GM12872 (cell line): ENCODE measurements around the gene NCKAP1.

ENCODE experiments used
- TF ChIP-seq, protein P1 (sequence below): IDR thresholded peaks from 3 replicates; pipeline ENCODE4 v1.5.1; 2011; ENCODE audit warnings: low read depth, mild to moderate bottlenecking, low read length, moderate library complexity; ENCODE audit not compliant: insufficient read depth

The NCKAP1 gene

DNA sequence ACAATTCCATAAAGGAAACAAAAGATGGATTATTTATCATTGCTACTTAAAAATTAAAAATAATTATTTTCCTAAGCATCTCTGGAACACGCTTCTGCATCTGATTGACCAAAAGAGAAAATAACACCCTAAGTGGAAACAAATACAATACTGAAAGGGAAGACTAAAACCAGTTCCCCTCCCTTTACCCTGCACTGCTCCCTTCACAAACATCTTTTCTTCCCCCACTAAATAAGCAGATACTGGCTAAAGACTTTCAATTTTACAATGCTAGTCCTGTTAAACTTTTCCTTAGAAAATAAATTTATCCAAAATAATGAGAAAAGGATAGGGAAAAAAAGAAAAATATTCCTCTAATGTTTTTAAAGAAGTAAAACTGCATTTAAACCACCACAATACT, 4.3 kb downstream of the NCKAP1 start:
- TF ChIP-seq, protein P1, sequence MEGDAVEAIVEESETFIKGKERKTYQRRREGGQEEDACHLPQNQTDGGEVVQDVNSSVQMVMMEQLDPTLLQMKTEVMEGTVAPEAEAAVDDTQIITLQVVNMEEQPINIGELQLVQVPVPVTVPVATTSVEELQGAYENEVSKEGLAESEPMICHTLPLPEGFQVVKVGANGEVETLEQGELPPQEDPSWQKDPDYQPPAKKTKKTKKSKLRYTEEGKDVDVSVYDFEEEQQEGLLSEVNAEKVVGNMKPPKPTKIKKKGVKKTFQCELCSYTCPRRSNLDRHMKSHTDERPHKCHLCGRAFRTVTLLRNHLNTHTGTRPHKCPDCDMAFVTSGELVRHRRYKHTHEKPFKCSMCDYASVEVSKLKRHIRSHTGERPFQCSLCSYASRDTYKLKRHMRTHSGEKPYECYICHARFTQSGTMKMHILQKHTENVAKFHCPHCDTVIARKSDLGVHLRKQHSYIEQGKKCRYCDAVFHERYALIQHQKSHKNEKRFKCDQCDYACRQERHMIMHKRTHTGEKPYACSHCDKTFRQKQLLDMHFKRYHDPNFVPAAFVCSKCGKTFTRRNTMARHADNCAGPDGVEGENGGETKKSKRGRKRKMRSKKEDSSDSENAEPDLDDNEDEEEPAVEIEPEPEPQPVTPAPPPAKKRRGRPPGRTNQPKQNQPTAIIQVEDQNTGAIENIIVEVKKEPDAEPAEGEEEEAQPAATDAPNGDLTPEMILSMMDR, result no peak

DNA sequence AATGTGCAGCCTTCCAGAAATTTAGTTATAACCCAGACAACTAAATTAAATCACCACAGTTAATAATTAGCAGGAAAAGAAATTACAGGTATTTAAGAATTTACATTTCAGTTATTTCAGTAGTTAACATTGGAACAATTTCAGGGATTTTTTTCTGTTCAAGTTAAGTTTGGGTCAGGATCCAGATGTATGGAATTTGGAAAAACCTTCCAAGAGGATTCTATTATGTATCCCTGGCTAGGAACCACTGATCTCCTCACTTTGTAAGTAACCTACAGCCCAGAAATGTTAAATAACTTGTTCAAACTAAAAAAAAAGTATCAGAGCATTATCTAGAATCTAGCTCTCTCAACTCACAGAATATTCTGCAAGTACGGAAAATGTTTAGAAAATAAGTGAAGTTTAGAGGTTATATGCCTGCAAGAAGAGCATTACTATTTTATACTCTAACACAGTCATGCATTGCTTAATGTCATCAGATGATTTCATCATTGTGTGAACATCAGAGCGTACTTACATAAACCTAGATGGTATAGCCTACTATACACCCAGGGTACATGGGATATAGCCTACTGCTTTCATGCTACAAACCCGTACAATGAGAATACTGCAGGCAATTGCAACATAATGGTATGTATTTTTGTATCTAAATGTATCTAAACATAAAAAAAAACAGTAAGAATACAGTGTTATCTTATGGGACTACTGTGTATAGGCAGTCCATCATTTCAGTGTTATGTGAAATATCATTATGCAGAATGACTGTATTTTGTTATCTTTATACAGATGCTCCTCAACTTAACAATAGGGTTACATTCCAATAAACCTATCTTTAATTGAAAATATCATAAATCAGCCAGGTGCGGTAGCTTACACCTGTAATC, 6.1 kb downstream of the NCKAP1 start:
- TF ChIP-seq, protein P1, result no peak

DNA sequence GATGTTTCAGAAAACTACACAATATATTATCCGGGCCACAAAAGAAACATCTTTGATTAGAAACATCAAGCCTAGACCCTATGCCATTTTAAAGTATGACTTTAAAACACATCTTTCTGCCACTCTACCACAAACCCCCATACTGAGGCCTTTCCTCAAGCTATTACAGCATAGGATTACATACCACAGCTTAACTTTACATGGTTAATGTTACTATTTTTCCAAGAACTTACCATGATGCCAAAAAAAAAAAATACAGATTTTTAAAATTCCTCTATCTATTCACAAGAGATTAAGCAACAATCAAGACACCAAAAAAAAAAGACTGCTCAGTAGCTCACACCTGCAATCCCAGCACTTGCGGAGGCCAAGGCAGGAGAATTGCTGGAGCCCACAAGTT, 9.0 kb downstream of the NCKAP1 start:
- TF ChIP-seq, protein P1, result no peak

DNA sequence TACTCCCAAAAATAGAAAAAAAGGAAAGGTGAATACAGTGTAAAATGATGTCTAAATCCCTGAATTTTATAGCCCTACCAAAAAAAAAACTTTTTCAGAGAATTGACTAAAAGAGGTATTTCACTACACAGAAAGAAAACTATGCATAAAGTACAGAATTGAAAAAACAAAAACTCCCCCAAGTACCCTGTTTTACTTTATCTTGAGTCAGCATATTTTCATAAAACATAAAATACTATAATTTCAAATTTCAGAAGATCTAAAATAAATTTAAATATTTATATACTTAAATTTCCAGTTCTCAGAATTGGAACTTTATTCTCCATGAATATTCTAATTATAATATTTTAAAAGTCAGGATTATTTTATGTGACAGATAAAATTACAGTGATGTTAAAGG, 10.1 kb downstream of the NCKAP1 start:
- TF ChIP-seq, protein P1, result no peak

DNA sequence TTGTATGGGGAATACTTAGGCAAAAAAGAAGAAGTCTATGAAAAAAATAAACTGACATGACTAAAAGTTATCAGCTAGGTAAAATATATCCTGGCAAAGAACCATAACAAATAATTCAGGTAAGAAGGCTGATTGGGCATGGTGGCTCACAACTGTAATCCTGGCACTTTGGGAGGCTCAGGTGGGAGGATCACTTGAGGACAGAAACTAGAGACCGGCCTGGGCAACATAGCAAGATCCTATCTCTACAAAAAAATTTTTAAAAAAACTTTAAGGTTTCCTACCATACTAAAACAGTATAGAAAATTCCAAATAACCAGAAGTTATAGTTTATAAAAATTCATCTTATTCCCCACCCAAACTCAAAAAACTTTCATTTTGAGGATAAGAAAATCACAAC, 10.8 kb downstream of the NCKAP1 start:
- TF ChIP-seq, protein P1, result no peak

DNA sequence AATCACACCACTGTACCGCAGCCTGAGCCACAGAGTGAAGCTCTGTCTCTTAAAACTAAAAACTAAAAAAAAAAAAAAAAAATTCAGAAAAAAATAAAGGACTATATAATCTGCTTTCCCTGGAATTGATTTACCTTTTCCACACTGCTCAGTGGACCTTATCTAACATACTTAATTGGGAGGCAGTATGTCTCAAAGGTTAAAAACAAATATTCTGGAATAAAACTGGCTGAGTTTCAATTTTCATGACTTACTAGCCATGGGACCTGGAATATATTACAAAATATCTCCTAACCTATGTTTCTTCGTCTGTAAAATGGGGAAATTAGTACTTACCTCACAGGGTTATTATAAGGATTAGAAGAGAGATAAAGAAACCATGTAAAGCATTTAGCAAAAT, 11.8 kb downstream of the NCKAP1 start:
- TF ChIP-seq, protein P1, result no peak

DNA sequence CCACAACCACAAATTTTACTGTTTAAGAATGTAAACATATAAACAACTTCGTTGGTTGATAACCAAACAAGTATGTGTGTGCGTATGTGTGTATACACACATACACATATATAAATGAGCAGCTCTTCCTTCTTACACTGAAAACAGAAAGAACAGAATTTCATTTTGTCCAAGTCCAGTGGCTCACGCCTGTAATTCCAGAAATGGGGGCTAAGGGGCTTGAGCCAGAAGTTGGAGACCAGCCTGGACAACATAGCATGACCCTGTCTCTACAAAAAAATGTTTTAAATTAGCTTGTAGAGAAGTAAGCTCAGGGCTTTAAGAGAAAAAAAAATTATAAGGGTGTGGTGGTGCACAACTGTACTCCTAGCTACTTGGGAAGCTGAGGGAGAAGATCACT, 12.3 kb downstream of the NCKAP1 start:
- TF ChIP-seq, protein P1, result no peak
